SU-DHL-6 (cell line): ENCODE measurements around the gene IFT43.

Experiments used
- H2AFZ ChIP-seq: fragments of 200-600 bp; sonication (generic); 2 replicates; pipeline ENCODE4 v1.6.1; 2014; ENCODE audit warnings: low read depth, mild to moderate bottlenecking, moderate library complexity, mixed read lengths, antibody characterized with exemption, low read length; ENCODE audit not compliant: severe bottlenecking
- H3F3A ChIP-seq: fragments of 200-600 bp; shearing (Covaris generic); 2 replicates; pipeline ENCODE4 v1.6.0; 2016; ENCODE audit warnings: antibody characterized with exemption, mild to moderate bottlenecking; ENCODE audit not compliant: insufficient read depth
- H3K27ac ChIP-seq: fragments of 200-600 bp; sonication (generic); 2 replicates; pipeline ENCODE4 v1.5.1; 2016; ENCODE audit warnings: low read depth, mild to moderate bottlenecking, low read length, moderate library complexity, mixed read lengths
- H3K27me3 ChIP-seq: fragments of 200-600 bp; sonication (generic), shearing (Covaris generic); 2 replicates; pipeline ENCODE4 v1.6.0; 2014; ENCODE audit warnings: mild to moderate bottlenecking, low read length
- H3K36me3 ChIP-seq: fragments of 200-600 bp; sonication (generic); 2 replicates; pipeline ENCODE4 v1.6.1; 2014; ENCODE audit warnings: mild to moderate bottlenecking, low read length, mixed read lengths
- H3K4me2 ChIP-seq: fragments of 300-600, 200-600 bp; shearing (Covaris generic), sonication (generic); 2 replicates; pipeline ENCODE4 v1.6.0; 2014; ENCODE audit warnings: low read length, low read depth, mild to moderate bottlenecking; ENCODE audit not compliant: poor library complexity, severe bottlenecking
- H3K4me3 ChIP-seq: fragments of 200-600 bp; sonication (generic); 2 replicates; pipeline ENCODE4 v1.5.1; 2014; ENCODE audit warnings: antibody characterized with exemption, low read length, mild to moderate bottlenecking, mixed read lengths; ENCODE audit not compliant: insufficient read depth, poor library complexity, severe bottlenecking
- H3K79me2 ChIP-seq: fragments of 200-600 bp; sonication (generic); 2 replicates; pipeline ENCODE4 v1.6.1; 2014; ENCODE audit warnings: mild to moderate bottlenecking, low read length, moderate library complexity; ENCODE audit not compliant: insufficient read depth
- H3K9ac ChIP-seq: fragments of 200-600 bp; sonication (generic); 2 replicates; pipeline ENCODE4 v1.7.0; 2014; ENCODE audit warnings: mild to moderate bottlenecking, low read length
- H3K9me2 ChIP-seq: fragments of 200-600 bp; sonication (generic); replicated peaks from 2 replicates; pipeline ENCODE4 v1.6.1; 2014; ENCODE audit warnings: low read length; ENCODE audit not compliant: insufficient read depth
- H3K9me3 ChIP-seq: fragments of 200-600 bp; sonication (generic); 2 replicates; pipeline ENCODE4 v1.6.1; 2014; ENCODE audit warnings: low read length, mixed read lengths; ENCODE audit not compliant: insufficient read depth
- H4K20me1 ChIP-seq: fragments of 200-600 bp; sonication (generic); 2 replicates; pipeline ENCODE4 v1.6.1; 2014; ENCODE audit warnings: low read depth, mild to moderate bottlenecking, antibody characterized with exemption, low read length, moderate library complexity, mixed read lengths
- CTCF ChIP-seq: fragments of 200-600 bp; sonication (generic); IDR thresholded peaks from one replicate; pipeline ENCODE4 v1.5.1; 2017; ENCODE audit warnings: antibody characterized with exemption, mild to moderate bottlenecking, low read length, moderate library complexity; ENCODE audit not compliant: insufficient read depth, poor library complexity, severe bottlenecking
- EZH2phosphoT487 ChIP-seq: fragments of 200-600 bp; sonication (generic), shearing (Covaris generic); conservative IDR thresholded peaks from 2 replicates; pipeline ENCODE4 v1.6.1; 2018; ENCODE audit warnings: mild to moderate bottlenecking, antibody characterized with exemption, low read length, moderate library complexity, mixed read lengths

IFT43 gene

GRCh38 chr14:76077340-76077739, 91.8 kb downstream of the IFT43 start:
- Histone ChIP-seq H3K79me2 (no peaks in the 10 kb centered on the region), H3K27ac (no peak overlapping the region), H3K27me3 (no peaks in the 10 kb centered on the region), H3K36me3 (no peaks in the 10 kb centered on the region), H3F3A (no peaks in the 10 kb centered on the region), H3K4me2 (no peak overlapping the region), H2AFZ (no peak overlapping the region), H3K9me2 (no peaks in the 10 kb centered on the region), H3K9me3 (no peaks in the 10 kb centered on the region), H3K9ac (no peak overlapping the region), H4K20me1 (no peaks in the 10 kb centered on the region), H3K4me3 (no peak overlapping the region)
- no peak for TF ChIP-seq CTCF
- no peak for TF ChIP-seq EZH2phosphoT487

- H3K9ac ChIP-seq, result no peak overlapping the region
- no peaks in the 10 kb centered on the region for H3K79me2 ChIP-seq
- no peaks in the 10 kb centered on the region for H3F3A ChIP-seq
- H3K4me3 ChIP-seq, result no peak overlapping the region
- TF ChIP-seq CTCF (no peak), EZH2phosphoT487 (no peak)
- no peaks in the 10 kb centered on the region for H3K36me3 ChIP-seq
- H4K20me1 ChIP-seq, result no peaks in the 10 kb centered on the region
- no peak overlapping the region for H2AFZ ChIP-seq
- no peaks in the 10 kb centered on the region for H3K9me3 ChIP-seq
- H3K9me2 ChIP-seq, result no peaks in the 10 kb centered on the region
- no peaks in the 10 kb centered on the region for H3K27me3 ChIP-seq
- H3K4me2 ChIP-seq, result no peak overlapping the region
- H3K27ac ChIP-seq, result no peak overlapping the region
These were observed 92.9 kb downstream of the IFT43 start for GRCh38 chr14:76078501-76078900.

- Histone ChIP-seq H3K9me2 (no peaks in the 10 kb centered on the region), H2AFZ (no peak overlapping the region), H3K27ac (no peak overlapping the region), H3K9me3 (no peaks in the 10 kb centered on the region), H3F3A (no peaks in the 10 kb centered on the region), H3K9ac (no peak overlapping the region), H3K4me3 (no peak overlapping the region), H3K79me2 (no peaks in the 10 kb centered on the region), H3K27me3 (no peaks in the 10 kb centered on the region), H3K4me2 (no peak overlapping the region), H3K36me3 (no peaks in the 10 kb centered on the region), H4K20me1 (no peaks in the 10 kb centered on the region)
- TF ChIP-seq CTCF (no peak), EZH2phosphoT487 (no peak)
These were observed 94.5 kb downstream of the IFT43 start for GRCh38 chr14:76080025-76080424.

GRCh38 chr14:76080471-76080870, 94.9 kb downstream of the IFT43 start:
- Histone ChIP-seq H3F3A (no peaks in the 10 kb centered on the region), H3K9me3 (no peaks in the 10 kb centered on the region), H3K36me3 (no peaks in the 10 kb centered on the region), H2AFZ (no peak overlapping the region), H3K9ac (no peak overlapping the region), H3K27ac (no peak overlapping the region), H3K4me2 (no peak overlapping the region), H3K79me2 (no peaks in the 10 kb centered on the region), H3K9me2 (no peaks in the 10 kb centered on the region), H4K20me1 (no peaks in the 10 kb centered on the region), H3K27me3 (no peaks in the 10 kb centered on the region), H3K4me3 (no peak overlapping the region)
- TF ChIP-seq CTCF (no peak), EZH2phosphoT487 (no peak)
